ENCODE measurements around the gene AGPS. TPM values are rescaled to one million over a fixed set of nuclear protein-coding genes. Genes with fewer than 3 reads are reported as not detected.
"Not testable (repeated sequence)": the region's sequence is repeated elsewhere in the genome, so short reads cannot be mapped to it uniquely, and the experiment has no call there.

Gene AGPS
- total and polyA plus RNA-seq, 4 donors: 5.3 to 35.8 (median 16.0) TPM

GRCh38 chr2:177433402-177433801 is 40.8 kb downstream of the AGPS start:
- Histone ChIP-seq H3K9me3 (ENCODE audit: control insufficient read depth, low read length) (peaks cover 10% of the 10 kb centered on the region), H3K4me3 (ENCODE audit: low read length in 2 of 2) (no peak overlapping the region), H3K4me1 (ENCODE audit: control insufficient read depth in 1 of 2, insufficient read depth in 2 of 2, low read length in 2 of 2) (no peaks in the 10 kb centered on the region), H3K27me3 (ENCODE audit: control insufficient read depth in 1 of 2, insufficient read depth in 2 of 2, low read length in 1 of 2) (no peaks in the 10 kb centered on the region), H3K36me3 (ENCODE audit: control insufficient read depth in 1 of 2, insufficient read depth in 2 of 2, low read length in 1 of 2) (peaks cover 0 to 3% of the 10 kb centered on the region in 2 donors), H3K27ac (ENCODE audit: low read depth in 1 of 2, low read length in 2 of 2) (no peak overlapping the region)
- intact Hi-C loops (cut with DNase I): no loop called here
- ATAC-seq (ENCODE audit: low FRiP score) (no peak), DNase-seq (no peak)
- WGBS, 2 donors: 98 to 100% methylated on average over 1 of the region's 1 CpG

- no peak for ATAC-seq (ENCODE audit: low FRiP score)
- intact Hi-C loops (cut with DNase I): no loop called here
- Histone ChIP-seq H3K27me3 (ENCODE audit: control insufficient read depth in 1 of 2, insufficient read depth in 2 of 2, low read length in 1 of 2) (no peaks in the 10 kb centered on the region), H3K9me3 (ENCODE audit: control insufficient read depth, low read length) (peaks cover 10% of the 10 kb centered on the region), H3K4me3 (ENCODE audit: low read length in 2 of 2) (no peak overlapping the region), H3K27ac (ENCODE audit: low read depth in 1 of 2, low read length in 2 of 2) (no peak overlapping the region), H3K36me3 (ENCODE audit: control insufficient read depth in 1 of 2, insufficient read depth in 2 of 2, low read length in 1 of 2) (peaks cover 0 to 3% of the 10 kb centered on the region in 2 donors), H3K4me1 (ENCODE audit: control insufficient read depth in 1 of 2, insufficient read depth in 2 of 2, low read length in 2 of 2) (no peaks in the 10 kb centered on the region)
- DNase-seq: no peak
- 42 to 59% methylated on average over 1 of the region's 1 CpG for WGBS, 2 donors
Observed at GRCh38 chr2:177434475-177434874, 41.9 kb downstream of the AGPS start.

GRCh38 chr2:177445200-177445599 is 52.6 kb downstream of the AGPS start:
- DNase-seq: no peak
- Histone ChIP-seq H3K9me3 (ENCODE audit: control insufficient read depth, low read length) (no peaks in the 10 kb centered on the region), H3K27me3 (ENCODE audit: control insufficient read depth in 1 of 2, insufficient read depth in 2 of 2, low read length in 1 of 2) (no peaks in the 10 kb centered on the region), H3K4me3 (ENCODE audit: low read length in 2 of 2) (no peak overlapping the region), H3K36me3 (ENCODE audit: control insufficient read depth in 1 of 2, insufficient read depth in 2 of 2, low read length in 1 of 2) (peaks cover 0 to 2% of the 10 kb centered on the region in 2 donors), H3K27ac (ENCODE audit: low read depth in 1 of 2, low read length in 2 of 2) (no peak overlapping the region), H3K4me1 (ENCODE audit: control insufficient read depth in 1 of 2, insufficient read depth in 2 of 2, low read length in 2 of 2) (no peaks in the 10 kb centered on the region)
- intact Hi-C loops (cut with DNase I): no loop called here
- 78 to 89% methylated on average over 1 of the region's 1 CpG for WGBS, 2 donors
- ATAC-seq (ENCODE audit: low FRiP score): no peak

GRCh38 chr2:177448031-177448430 is 55.5 kb downstream of the AGPS start:
- Histone ChIP-seq H3K9me3 (ENCODE audit: control insufficient read depth, low read length) (no peaks in the 10 kb centered on the region), H3K4me1 (ENCODE audit: control insufficient read depth in 1 of 2, insufficient read depth in 2 of 2, low read length in 2 of 2) (no peaks in the 10 kb centered on the region), H3K4me3 (ENCODE audit: low read length in 2 of 2) (no peak overlapping the region), H3K27ac (ENCODE audit: low read depth in 1 of 2, low read length in 2 of 2) (no peak overlapping the region), H3K27me3 (ENCODE audit: control insufficient read depth in 1 of 2, insufficient read depth in 2 of 2, low read length in 1 of 2) (no peaks in the 10 kb centered on the region), H3K36me3 (ENCODE audit: control insufficient read depth in 1 of 2, insufficient read depth in 2 of 2, low read length in 1 of 2) (peaks cover 0 to 2% of the 10 kb centered on the region in 2 donors)
- intact Hi-C loops (cut with DNase I): no loop called here
- ATAC-seq (ENCODE audit: low FRiP score): no peak
- DNase-seq: no peak
- 91 to 95% methylated on average over 2 of the region's 2 CpGs for WGBS, 2 donors

- H3K36me3 ChIP-seq (ENCODE audit: control insufficient read depth in 1 of 2, insufficient read depth in 2 of 2, low read length in 1 of 2): peaks cover 0 to 2% of the 10 kb centered on the region in 2 donors
- H3K4me3 ChIP-seq (ENCODE audit: low read length in 2 of 2): no peak overlapping the region
- no peaks in the 10 kb centered on the region for H3K27me3 ChIP-seq (ENCODE audit: control insufficient read depth in 1 of 2, insufficient read depth in 2 of 2, low read length in 1 of 2)
- intact Hi-C loops (cut with DNase I): no loop called here
- WGBS, 2 donors: 98 to 99% methylated on average over 2 of the region's 2 CpGs
- ATAC-seq (ENCODE audit: low FRiP score) (no peak), DNase-seq (no peak)
- no peaks in the 10 kb centered on the region for H3K4me1 ChIP-seq (ENCODE audit: control insufficient read depth in 1 of 2, insufficient read depth in 2 of 2, low read length in 2 of 2)
- H3K27ac ChIP-seq (ENCODE audit: low read depth in 1 of 2, low read length in 2 of 2): no peak overlapping the region
- no peaks in the 10 kb centered on the region for H3K9me3 ChIP-seq (ENCODE audit: control insufficient read depth, low read length)
Observed at GRCh38 chr2:177449159-177449558, 56.6 kb downstream of the AGPS start.

- Histone ChIP-seq H3K4me3 (ENCODE audit: low read length in 2 of 2) (no peak overlapping the region), H3K27ac (ENCODE audit: low read depth in 1 of 2, low read length in 2 of 2) (no peak overlapping the region), H3K36me3 (ENCODE audit: control insufficient read depth in 1 of 2, insufficient read depth in 2 of 2, low read length in 1 of 2) (no peaks in the 10 kb centered on the region), H3K9me3 (ENCODE audit: control insufficient read depth, low read length) (no peaks in the 10 kb centered on the region), H3K4me1 (ENCODE audit: control insufficient read depth in 1 of 2, insufficient read depth in 2 of 2, low read length in 2 of 2) (no peaks in the 10 kb centered on the region), H3K27me3 (ENCODE audit: control insufficient read depth in 1 of 2, insufficient read depth in 2 of 2, low read length in 1 of 2) (no peaks in the 10 kb centered on the region)
- DNase-seq (no peak), ATAC-seq (ENCODE audit: low FRiP score) (no peak)
- intact Hi-C loops (cut with DNase I): no loop called here
- 94 to 95% methylated on average over 3 of the region's 3 CpGs for WGBS, 2 donors
Observed at GRCh38 chr2:177455187-177455586, 62.6 kb downstream of the AGPS start.

GRCh38 chr2:177459756-177460155 is 67.2 kb downstream of the AGPS start:
- ATAC-seq (ENCODE audit: low FRiP score): not testable (repeated sequence)

GRCh38 chr2:177460973-177461585 is 68.5 kb downstream of the AGPS start:
- Histone ChIP-seq H3K4me3 (ENCODE audit: low read length in 2 of 2) (no peak overlapping the region), H3K36me3 (ENCODE audit: control insufficient read depth in 1 of 2, insufficient read depth in 2 of 2, low read length in 1 of 2) (no peaks in the 10 kb centered on the region), H3K9me3 (ENCODE audit: control insufficient read depth, low read length) (no peaks in the 10 kb centered on the region), H3K27me3 (ENCODE audit: control insufficient read depth in 1 of 2, insufficient read depth in 2 of 2, low read length in 1 of 2) (no peaks in the 10 kb centered on the region), H3K27ac (ENCODE audit: low read depth in 1 of 2, low read length in 2 of 2) (no peak overlapping the region), H3K4me1 (ENCODE audit: control insufficient read depth in 1 of 2, insufficient read depth in 2 of 2, low read length in 2 of 2) (no peaks in the 10 kb centered on the region)
- WGBS, 2 donors: 72 to 78% methylated on average over 5 of the region's 5 CpGs
- ATAC-seq (ENCODE audit: low FRiP score) (no peak), DNase-seq (no peak)
- intact Hi-C loops (cut with DNase I): no loop called here

More at GRCh38 chr2:177459756-177460155, 67.2 kb downstream of the AGPS start:
- H3K4me1 ChIP-seq (ENCODE audit: control insufficient read depth in 1 of 2, insufficient read depth in 2 of 2, low read length in 2 of 2); H3K4me3 ChIP-seq (ENCODE audit: low read length in 2 of 2); H3K36me3 ChIP-seq (ENCODE audit: control insufficient read depth in 1 of 2, insufficient read depth in 2 of 2, low read length in 1 of 2); DNase-seq; intact Hi-C loops (cut with DNase I); H3K27ac ChIP-seq (ENCODE audit: low read depth in 1 of 2, low read length in 2 of 2); H3K27me3 ChIP-seq (ENCODE audit: control insufficient read depth in 1 of 2, insufficient read depth in 2 of 2, low read length in 1 of 2); H3K9me3 ChIP-seq (ENCODE audit: control insufficient read depth, low read length): not testable (repeated sequence)
- WGBS, 2 donors: 99 to 100% methylated on average over 1 of the region's 1 CpG

- intact Hi-C loops (cut with DNase I): no loop called here
- H3K27me3 ChIP-seq (ENCODE audit: control insufficient read depth in 1 of 2, insufficient read depth in 2 of 2, low read length in 1 of 2): no peaks in the 10 kb centered on the region
- no peak overlapping the region for H3K27ac ChIP-seq (ENCODE audit: low read depth in 1 of 2, low read length in 2 of 2)
- DNase-seq (no peak), ATAC-seq (ENCODE audit: low FRiP score) (no peak)
- H3K4me1 ChIP-seq (ENCODE audit: control insufficient read depth in 1 of 2, insufficient read depth in 2 of 2, low read length in 2 of 2): no peaks in the 10 kb centered on the region
- H3K36me3 ChIP-seq (ENCODE audit: control insufficient read depth in 1 of 2, insufficient read depth in 2 of 2, low read length in 1 of 2): no peaks in the 10 kb centered on the region
- WGBS, 2 donors: 84 to 92% methylated on average over 3 of the region's 3 CpGs
- H3K4me3 ChIP-seq (ENCODE audit: low read length in 2 of 2): no peak overlapping the region
- no peaks in the 10 kb centered on the region for H3K9me3 ChIP-seq (ENCODE audit: control insufficient read depth, low read length)
Observed at GRCh38 chr2:177464549-177464948, 72.0 kb downstream of the AGPS start.

Measured in aorta (tissue), 5 donors.